CD14-positive monocyte (primary cell): ENCODE results near the gene SPEN. TPM values are rescaled to one million over a fixed set of nuclear protein-coding genes. Genes with fewer than 3 reads are reported as not detected.

Experiments used
- DNase-seq, 3 donors: peaks; one replicate each; pipeline ENCODE4 v3.0.0-alpha.2; 2011 to 2022
- H2AFZ ChIP-seq: 2 replicates; pipeline ENCODE4 v1.6.0; 2012; ENCODE audit warnings: mild to moderate bottlenecking, low read depth, low read length, inconsistent platforms; ENCODE audit not compliant: insufficient read depth, poor library complexity, severe bottlenecking
- H3K27ac ChIP-seq, 2 donors: 1 replicate in 1 of 2; 2 replicates in 1 of 2; pipeline ENCODE4 v1.5.1; 2012 to 2013; ENCODE audit warnings: low read length in 2 of 2, control low read depth in 1 of 2, inconsistent platforms in 1 of 2, low read depth in 1 of 2, mild to moderate bottlenecking in 1 of 2
- H3K27me3 ChIP-seq, 2 donors: one replicate each; pipeline versions ENCODE4 v1.6.0 to v1.6.1; 2011 to 2013; ENCODE audit warnings: low read length in 2 of 2; ENCODE audit not compliant: control insufficient read depth in 2 of 2, insufficient read depth in 2 of 2
- H3K36me3 ChIP-seq, 2 donors: replicated peaks in 1 of 2; 1 replicate in 1 of 2; 2 replicates in 1 of 2; pipeline versions ENCODE4 v1.5.1 to v1.6.1; 2012 to 2013; ENCODE audit warnings: low read length in 2 of 2, control low read depth in 1 of 2, inconsistent platforms in 1 of 2, mild to moderate bottlenecking in 1 of 2; ENCODE audit not compliant: insufficient read depth in 2 of 2, control insufficient read depth in 1 of 2
- H3K4me1 ChIP-seq, 2 donors: 1 replicate in 1 of 2; 2 replicates in 1 of 2; pipeline versions ENCODE4 v1.5.1 to v1.6.1; 2012 to 2013; ENCODE audit warnings: low read length in 2 of 2, control low read depth in 1 of 2, inconsistent platforms in 1 of 2, mild to moderate bottlenecking in 1 of 2, moderate library complexity in 1 of 2; ENCODE audit not compliant: insufficient read depth in 2 of 2, control insufficient read depth in 1 of 2
- H3K4me2 ChIP-seq: replicated peaks from 2 replicates; pipeline ENCODE3; 2012; ENCODE audit warnings: low read length, moderate library complexity, mild to moderate bottlenecking; ENCODE audit not compliant: poor library complexity, severe bottlenecking; ENCODE audit errors: extremely low read depth
- H3K4me3 ChIP-seq, 3 experiments: fragments of 200-600 bp in 1 of 3; sonication (generic) in 1 of 3; replicated peaks in 1 of 3; 1 replicate in 2 of 3; 2 replicates in 1 of 3; pipeline ENCODE4 v1.5.1; 2011 to 2013; ENCODE audit warnings: low read length in 3 of 3, mild to moderate bottlenecking in 3 of 3, control low read depth in 2 of 3, low read depth in 2 of 3, inconsistent platforms in 1 of 3, moderate library complexity in 1 of 3
- H3K79me2 ChIP-seq: 2 replicates; pipeline ENCODE4 v1.6.0; 2012; ENCODE audit warnings: mild to moderate bottlenecking, control low read depth, inconsistent platforms, low read length, moderate library complexity; ENCODE audit not compliant: insufficient read depth
- H3K9ac ChIP-seq: 2 replicates; pipeline ENCODE4 v1.6.0; 2017; ENCODE audit warnings: low read length, mild to moderate bottlenecking; ENCODE audit not compliant: insufficient read depth, poor library complexity, severe bottlenecking
- H3K9me3 ChIP-seq, 2 donors: replicated peaks in 1 of 2; 1 replicate in 1 of 2; 2 replicates in 1 of 2; pipeline versions ENCODE4 v1.5.1 to v1.6.1; 2012 to 2013; ENCODE audit warnings: low read length in 2 of 2, control low read depth in 1 of 2; ENCODE audit not compliant: control insufficient read depth in 1 of 2, insufficient read depth in 1 of 2
- H4K20me1 ChIP-seq: 2 replicates; pipeline ENCODE4 v1.6.0; 2012; ENCODE audit warnings: mild to moderate bottlenecking, low read length, control low read depth, moderate library complexity; ENCODE audit not compliant: insufficient read depth
- H3K27ac Mint-ChIP-seq, 7 donors: one replicate each; pipeline ENCODE4 v1.8.0; 2020; ENCODE audit warnings: mild to moderate bottlenecking in 7 of 7, mixed read lengths in 7 of 7, moderate library complexity in 6 of 7, inconsistent platforms in 2 of 7
- H3K27me3 Mint-ChIP-seq, 3 donors: one replicate each; pipeline ENCODE4 v1.8.0; 2021 to 2022; ENCODE audit warnings: low read depth in 3 of 3, mild to moderate bottlenecking in 3 of 3, mixed read lengths in 3 of 3, moderate library complexity in 3 of 3, inconsistent platforms in 1 of 3
- H3K36me3 Mint-ChIP-seq, 2 donors: one replicate each; pipeline ENCODE4 v1.8.0; 2020; ENCODE audit warnings: mixed read lengths in 2 of 2, inconsistent platforms in 1 of 2, mild to moderate bottlenecking in 1 of 2
- H3K4me1 Mint-ChIP-seq: one replicate; pipeline ENCODE4 v1.8.0; 2020; ENCODE audit warnings: mild to moderate bottlenecking, mixed read lengths
- H3K4me3 Mint-ChIP-seq, 2 donors: one replicate each; pipeline ENCODE4 v1.8.0; 2020; ENCODE audit warnings: mild to moderate bottlenecking in 2 of 2, mixed read lengths in 2 of 2, moderate library complexity in 1 of 2
- H3K9me3 Mint-ChIP-seq, 7 donors: one replicate each; pipeline ENCODE4 v1.8.0; 2020 to 2022; ENCODE audit warnings: mixed read lengths in 7 of 7, mild to moderate bottlenecking in 6 of 7, moderate library complexity in 6 of 7, inconsistent platforms in 2 of 7
- WGBS: methylation state at CpG from one replicate; pipeline ENCODE4 v1.1.5; 2013; ENCODE audit warnings: missing lambda C conversion rate; ENCODE audit not compliant: insufficient coverage; 5-methylcytosine and 5-hydroxymethylcytosine counted together
- intact Hi-C, 2 donors: fragments of 100-400 bp; cut with micrococcal nuclease; formaldehyde crosslinking; loops; one replicate each; pipeline versions ENCODE4 v1.15.0 to v1.15.1; 2023
- polyA plus RNA-seq, 3 donors: library from polyadenylated mRNA; depleted of rRNA in 1 of 3; unstranded in 2 of 3; stranded (reverse) in 1 of 3; fragments of 300-500 nt in 2 of 3; fragments of >200 nt in 1 of 3; fragmentation: Illumina TruSeq in 2 of 3; gene quantifications; 1 replicate in 2 of 3; 2 replicates in 1 of 3; pipeline ENCODE4 v1.2.3, GENCODE V29; 2012 to 2021
- TF ChIP-seq, protein P1 (sequence below): fragments of 200-600 bp; IDR thresholded peaks from one replicate; pipeline ENCODE4 v1.8.0; 2022; ENCODE audit warnings: antibody characterized with exemption, mild to moderate bottlenecking

The SPEN gene
- polyA plus RNA-seq, 3 donors: 3.1 to 30.9 (median 6.1) TPM

DNA sequence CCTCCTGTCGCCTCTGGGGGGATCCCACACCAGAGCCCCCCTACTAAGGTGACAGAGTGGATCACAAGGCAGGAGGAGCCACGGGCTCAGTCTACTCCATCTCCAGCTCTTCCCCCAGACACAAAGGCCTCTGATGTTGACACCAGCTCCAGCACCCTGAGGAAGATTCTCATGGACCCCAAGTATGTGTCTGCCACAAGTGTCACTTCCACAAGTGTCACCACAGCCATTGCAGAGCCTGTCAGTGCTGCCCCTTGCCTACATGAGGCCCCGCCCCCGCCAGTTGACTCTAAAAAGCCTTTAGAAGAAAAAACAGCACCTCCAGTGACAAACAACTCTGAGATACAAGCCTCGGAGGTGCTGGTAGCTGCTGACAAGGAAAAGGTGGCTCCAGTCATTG is 86.2 kb downstream of the SPEN start:
- Mint-ChIP-seq H3K27ac (peak overlapping the region in 2 of 7 donors; percentile 67 to 86), H3K9me3 (no peaks in the 10 kb centered on the region), H3K36me3 (peaks cover 92 to 100% of the 10 kb centered on the region in 2 donors), H3K4me1 (peaks cover 4% of the 10 kb centered on the region), H3K27me3 (peaks cover 0 to 4% (median 1%) of the 10 kb centered on the region in 3 donors), H3K4me3 (no peak overlapping the region)
- H3K27ac ChIP-seq: peak overlapping the region in 1 of 2 donors; percentile 33
- no peaks in the 10 kb centered on the region for H3K9me3 ChIP-seq
- 92% methylated on average over 5 of the region's 5 CpGs for WGBS
- H3K27me3 ChIP-seq: no peaks in the 10 kb centered on the region
- no peak overlapping the region for H3K4me2 ChIP-seq
- TF ChIP-seq, protein P1, sequence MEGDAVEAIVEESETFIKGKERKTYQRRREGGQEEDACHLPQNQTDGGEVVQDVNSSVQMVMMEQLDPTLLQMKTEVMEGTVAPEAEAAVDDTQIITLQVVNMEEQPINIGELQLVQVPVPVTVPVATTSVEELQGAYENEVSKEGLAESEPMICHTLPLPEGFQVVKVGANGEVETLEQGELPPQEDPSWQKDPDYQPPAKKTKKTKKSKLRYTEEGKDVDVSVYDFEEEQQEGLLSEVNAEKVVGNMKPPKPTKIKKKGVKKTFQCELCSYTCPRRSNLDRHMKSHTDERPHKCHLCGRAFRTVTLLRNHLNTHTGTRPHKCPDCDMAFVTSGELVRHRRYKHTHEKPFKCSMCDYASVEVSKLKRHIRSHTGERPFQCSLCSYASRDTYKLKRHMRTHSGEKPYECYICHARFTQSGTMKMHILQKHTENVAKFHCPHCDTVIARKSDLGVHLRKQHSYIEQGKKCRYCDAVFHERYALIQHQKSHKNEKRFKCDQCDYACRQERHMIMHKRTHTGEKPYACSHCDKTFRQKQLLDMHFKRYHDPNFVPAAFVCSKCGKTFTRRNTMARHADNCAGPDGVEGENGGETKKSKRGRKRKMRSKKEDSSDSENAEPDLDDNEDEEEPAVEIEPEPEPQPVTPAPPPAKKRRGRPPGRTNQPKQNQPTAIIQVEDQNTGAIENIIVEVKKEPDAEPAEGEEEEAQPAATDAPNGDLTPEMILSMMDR: no peak
- peaks cover 82% of the 10 kb centered on the region for H4K20me1 ChIP-seq
- peaks cover 9% of the 10 kb centered on the region for H3K79me2 ChIP-seq
- no peak for DNase-seq
- H3K9ac ChIP-seq: no peak overlapping the region
- no peaks in the 10 kb centered on the region for H3K4me1 ChIP-seq
- H3K36me3 ChIP-seq: peaks cover 96 to 100% of the 10 kb centered on the region in 2 donors
- H2AFZ ChIP-seq: no peak overlapping the region
- intact Hi-C loops: no loop called here
- no peak overlapping the region for H3K4me3 ChIP-seq

DNA sequence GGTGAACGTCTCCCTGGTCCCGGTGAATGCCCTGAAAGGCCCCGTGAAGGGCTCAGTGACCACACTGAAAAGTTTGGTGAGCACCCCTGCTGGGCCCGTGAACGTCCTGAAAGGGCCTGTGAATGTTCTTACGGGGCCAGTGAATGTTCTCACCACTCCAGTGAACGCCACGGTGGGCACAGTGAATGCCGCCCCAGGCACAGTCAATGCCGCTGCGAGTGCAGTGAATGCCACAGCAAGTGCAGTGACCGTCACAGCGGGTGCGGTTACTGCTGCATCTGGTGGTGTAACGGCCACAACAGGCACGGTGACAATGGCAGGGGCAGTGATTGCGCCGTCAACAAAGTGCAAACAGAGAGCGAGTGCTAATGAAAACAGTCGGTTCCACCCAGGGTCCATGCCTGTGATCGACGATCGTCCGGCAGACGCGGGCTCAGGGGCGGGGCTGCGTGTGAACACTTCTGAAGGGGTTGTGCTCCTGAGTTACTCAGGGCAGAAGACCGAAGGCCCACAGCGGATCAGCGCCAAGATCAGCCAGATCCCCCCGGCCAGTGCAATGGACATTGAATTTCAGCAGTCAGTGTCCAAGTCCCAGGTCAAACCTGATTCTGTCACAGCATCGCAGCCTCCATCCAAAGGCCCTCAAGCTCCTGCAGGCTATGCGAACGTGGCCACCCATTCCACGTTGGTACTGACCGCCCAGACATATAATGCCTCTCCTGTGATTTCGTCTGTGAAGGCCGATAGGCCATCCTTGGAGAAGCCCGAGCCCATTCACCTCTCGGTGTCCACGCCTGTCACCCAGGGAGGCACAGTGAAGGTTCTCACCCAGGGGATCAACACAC is 86.9 kb downstream of the SPEN start:
- Histone ChIP-seq H3K79me2 (peaks cover 9% of the 10 kb centered on the region), H2AFZ (no peak overlapping the region), H3K9me3 (no peaks in the 10 kb centered on the region), H3K36me3 (peaks cover 96 to 100% of the 10 kb centered on the region in 2 donors), H4K20me1 (peaks cover 89% of the 10 kb centered on the region), H3K27ac (peak overlapping the region in 1 of 2 donors; percentile 33), H3K4me1 (no peaks in the 10 kb centered on the region), H3K9ac (no peak overlapping the region), H3K4me3 (no peak overlapping the region), H3K4me2 (no peak overlapping the region), H3K27me3 (no peaks in the 10 kb centered on the region)
- 97% methylated on average over 42 of the region's 42 CpGs for WGBS
- H3K9me3 Mint-ChIP-seq: no peaks in the 10 kb centered on the region
- H3K27ac Mint-ChIP-seq: peak overlapping the region in 4 of 7 donors; percentile 28 to 78 (median 73)
- H3K36me3 Mint-ChIP-seq: peaks cover 91 to 100% of the 10 kb centered on the region in 2 donors
- DNase-seq: no peak
- H3K4me1 Mint-ChIP-seq: peaks cover 4% of the 10 kb centered on the region
- intact Hi-C loops: loop anchor here (5.0 kb wide), 2 partner anchors 43 to 58 kb away; partner anchors contain the start of gene ZBTB17 (in 1 of the 2)
- H3K27me3 Mint-ChIP-seq: peaks cover 0 to 4% (median 1%) of the 10 kb centered on the region in 3 donors
- H3K4me3 Mint-ChIP-seq: no peak overlapping the region
- TF ChIP-seq, protein P1: no peak
